ENCODE data around the gene FARS2.

Gene FARS2

DNA sequence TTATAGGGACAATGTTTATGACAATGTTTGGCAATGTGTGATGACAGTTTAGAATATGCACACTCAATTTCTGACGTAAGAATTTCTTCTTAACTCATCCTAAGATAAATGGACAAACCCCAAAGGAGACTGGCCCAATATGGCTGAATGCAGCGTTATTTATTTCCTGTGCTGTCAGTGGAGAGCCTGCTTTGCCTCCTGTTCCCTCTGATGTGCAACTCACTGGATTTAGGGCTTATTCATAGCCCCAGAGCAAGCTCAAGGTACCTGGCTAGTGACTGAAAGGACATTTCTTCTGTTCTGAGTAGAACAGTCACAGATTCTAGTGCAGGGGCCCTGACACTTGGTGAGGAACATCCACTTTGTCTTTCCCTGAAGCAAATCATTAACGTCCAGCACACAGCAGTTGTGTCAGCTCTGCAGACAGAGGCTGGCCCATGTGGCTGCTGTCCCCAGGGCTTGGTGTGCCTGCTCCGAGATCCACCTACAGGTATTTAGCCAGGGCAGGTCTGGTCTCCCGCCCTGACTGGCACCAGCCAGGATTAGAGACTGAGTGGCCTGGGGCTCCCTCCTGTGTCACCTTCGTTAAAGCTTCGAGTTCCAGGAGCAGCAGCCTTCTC is 64.8 kb downstream of the FARS2 start:
- DNase-seq = no peak

- no peak for DNase-seq
Measured at GRCh38 chr6:5328800-5329199, 67.5 kb downstream of the FARS2 start.

DNA sequence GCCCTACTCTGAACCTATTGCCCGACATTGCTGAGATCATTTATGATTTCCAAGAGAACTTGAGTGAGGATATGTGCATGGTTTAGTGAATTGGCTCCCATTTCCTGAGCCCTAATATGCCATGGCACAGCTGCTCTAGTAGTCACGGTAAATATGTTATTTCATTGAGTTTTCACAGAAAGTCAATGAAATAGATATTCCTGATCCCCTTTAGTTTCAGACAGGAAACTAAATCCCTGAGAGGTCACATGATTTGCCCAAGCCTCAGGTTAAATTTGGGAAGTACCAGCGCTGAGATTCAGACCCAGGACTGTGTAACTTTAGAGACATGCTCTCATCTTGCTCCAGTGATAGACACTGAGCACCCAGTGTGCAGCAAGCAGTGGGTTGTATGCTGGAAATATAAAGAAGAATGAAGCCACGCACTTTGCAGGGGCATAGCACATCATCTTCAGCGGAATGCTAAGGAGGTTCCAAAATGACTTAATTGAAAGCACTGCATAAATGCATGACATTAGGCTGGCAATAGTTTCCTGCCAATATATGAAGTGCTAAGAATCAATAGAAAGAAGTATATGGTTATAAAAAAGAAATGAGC is 70.6 kb downstream of the FARS2 start:
- DNase-seq = no peak

DNA sequence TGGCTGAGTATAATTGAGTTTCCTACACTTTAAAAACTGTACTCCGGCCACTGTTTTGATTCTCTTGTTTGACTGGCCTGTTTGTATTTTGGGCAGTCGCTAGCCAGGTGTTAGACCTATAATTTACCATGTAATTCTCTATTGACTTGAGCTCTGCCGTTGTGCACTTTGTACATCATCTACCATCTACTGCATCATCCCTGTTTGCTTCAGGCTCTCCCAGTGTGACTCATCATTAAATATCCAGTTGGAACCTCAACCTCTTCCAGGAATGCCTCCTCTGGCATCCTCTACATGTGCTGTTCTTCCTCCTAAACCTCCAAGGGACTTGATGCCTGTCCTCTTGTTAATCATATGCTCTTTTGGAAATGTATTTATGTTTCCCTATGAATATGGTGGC is 72.3 kb downstream of the FARS2 start:
- no peak for DNase-seq

- no peak for DNase-seq
Measured at GRCh38 chr6:5334341-5334740, 73.0 kb downstream of the FARS2 start.

DNA sequence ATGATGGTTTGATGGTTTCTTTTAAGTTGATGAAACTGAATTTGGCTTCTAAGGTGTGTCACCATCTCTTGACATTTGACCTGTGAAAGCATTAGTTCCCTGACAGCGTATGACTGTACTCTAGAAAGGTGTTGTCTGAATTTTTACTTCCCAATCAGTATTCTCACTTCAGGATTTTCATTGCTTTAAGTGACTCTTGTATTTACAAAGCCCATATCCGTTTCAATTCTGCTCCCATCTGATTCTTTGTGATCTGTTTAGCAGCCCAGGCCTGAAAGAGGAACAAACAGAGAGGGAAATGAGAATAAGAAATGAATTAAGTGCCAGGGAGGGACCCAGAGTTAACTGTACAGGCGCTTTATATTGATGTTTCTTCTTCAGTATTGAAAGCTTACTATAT is 73.7 kb downstream of the FARS2 start:
- DNase-seq = no peak

DNA sequence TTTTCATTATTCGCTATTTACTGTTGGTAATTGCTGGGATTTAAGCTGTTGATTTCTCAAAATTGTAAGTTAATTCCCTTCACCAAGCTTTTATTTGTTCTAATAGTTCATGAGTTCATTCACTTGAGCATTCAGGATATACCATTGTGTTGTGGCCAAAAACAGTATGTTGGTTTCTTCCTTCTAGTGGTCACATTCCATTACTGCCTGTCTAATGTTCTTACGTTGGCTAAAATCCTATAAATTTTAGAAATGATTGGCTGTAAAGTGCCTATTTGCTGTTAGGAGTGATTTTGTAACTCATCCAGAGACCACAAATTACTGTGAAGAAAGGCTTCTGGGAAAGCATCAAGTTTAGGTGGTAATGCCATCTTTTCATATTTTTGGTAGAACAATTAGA is 76.3 kb downstream of the FARS2 start:
- DNase-seq = no peak

- DNase-seq = no peak
Measured at GRCh38 chr6:5338177-5338960, 77.1 kb downstream of the FARS2 start.

GRCh38 chr6:5339786-5340185 is 78.5 kb downstream of the FARS2 start:
- DNase-seq = no peak

DNA sequence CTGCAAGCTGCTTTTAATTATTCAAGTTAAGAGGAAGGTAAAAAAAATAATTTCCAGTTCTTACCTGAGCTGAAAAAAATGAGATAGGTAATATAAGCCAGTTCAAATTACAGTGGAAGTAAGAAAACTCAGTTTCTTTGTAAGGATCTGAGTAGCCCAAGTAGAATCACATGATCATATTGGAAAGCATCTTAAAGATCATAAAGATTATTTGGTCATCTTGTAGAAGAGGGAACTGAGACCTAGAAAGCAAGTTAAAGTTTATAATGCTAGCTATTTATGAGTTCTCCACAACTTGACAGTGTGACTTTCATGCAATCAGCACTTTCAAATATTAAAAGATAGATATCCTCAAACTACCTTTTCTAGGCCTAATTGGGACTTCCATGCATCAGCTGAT is 80.5 kb downstream of the FARS2 start:
- no peak for DNase-seq

GRCh38 chr6:5343998-5344397 is 82.7 kb downstream of the FARS2 start:
- DNase-seq = no peak

DNA sequence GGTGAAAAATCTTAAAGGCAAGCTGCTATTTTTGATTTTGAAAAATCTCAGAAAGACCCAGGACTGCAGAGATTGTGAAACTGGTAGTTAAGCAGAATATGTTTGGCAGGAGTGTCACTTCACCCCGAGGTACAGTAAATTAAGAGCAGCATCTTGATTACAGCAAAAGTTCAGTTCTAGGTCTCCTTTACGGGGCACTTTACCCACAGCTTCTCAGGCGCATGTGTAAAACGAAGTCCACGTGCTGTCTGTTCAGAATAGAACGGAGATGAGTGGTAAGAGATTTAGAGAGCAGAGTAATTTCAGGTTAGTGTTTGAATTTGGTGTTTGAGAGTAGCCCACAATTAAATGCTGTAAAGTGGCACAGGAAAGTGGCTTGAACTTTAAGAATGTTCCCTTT is 84.0 kb downstream of the FARS2 start:
- no peak for DNase-seq

- no peak for DNase-seq
Measured at GRCh38 chr6:5351552-5352210, 90.4 kb downstream of the FARS2 start.

GRCh38 chr6:5353971-5354370 is 92.7 kb downstream of the FARS2 start:
- no peak for DNase-seq

DNA sequence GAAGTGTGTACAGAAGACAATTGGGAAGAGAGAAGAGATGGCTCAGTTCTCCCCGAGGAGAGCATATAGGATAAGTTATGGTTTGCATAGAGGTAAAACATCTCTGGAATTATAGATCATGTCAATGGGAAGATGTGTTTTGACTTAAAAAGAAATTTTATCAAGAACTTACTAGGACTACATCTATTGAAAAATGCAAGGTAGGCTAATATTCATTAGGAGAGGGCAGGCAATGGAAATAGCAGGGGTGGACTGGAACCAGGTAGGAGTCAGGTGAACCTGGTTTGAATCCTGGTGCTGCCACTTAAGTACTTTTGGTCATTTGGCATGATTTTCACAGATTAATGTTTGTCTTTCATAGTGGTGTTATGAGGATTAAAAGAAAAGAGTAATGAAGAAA is 96.2 kb downstream of the FARS2 start:
- DNase-seq = no peak

DNA sequence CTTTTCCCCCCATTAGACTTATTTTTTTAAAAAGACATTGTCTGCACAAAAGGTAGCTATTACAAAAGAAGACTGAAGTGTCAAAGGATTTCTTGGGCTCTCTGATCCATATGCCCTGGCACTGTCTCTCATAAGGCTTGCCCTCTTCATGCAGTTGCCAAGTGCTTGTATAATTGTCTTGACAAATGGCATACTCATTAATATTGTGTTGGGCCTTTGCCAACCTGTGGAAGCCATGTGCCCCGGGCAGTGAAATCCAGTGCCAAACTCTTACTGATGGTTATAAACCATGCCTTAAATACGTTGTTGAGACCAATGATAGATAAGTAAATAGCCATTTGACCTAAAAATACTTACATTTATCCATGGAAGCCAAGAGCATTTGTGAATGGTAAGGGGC is 98.1 kb downstream of the FARS2 start:
- DNase-seq = no peak

DNA sequence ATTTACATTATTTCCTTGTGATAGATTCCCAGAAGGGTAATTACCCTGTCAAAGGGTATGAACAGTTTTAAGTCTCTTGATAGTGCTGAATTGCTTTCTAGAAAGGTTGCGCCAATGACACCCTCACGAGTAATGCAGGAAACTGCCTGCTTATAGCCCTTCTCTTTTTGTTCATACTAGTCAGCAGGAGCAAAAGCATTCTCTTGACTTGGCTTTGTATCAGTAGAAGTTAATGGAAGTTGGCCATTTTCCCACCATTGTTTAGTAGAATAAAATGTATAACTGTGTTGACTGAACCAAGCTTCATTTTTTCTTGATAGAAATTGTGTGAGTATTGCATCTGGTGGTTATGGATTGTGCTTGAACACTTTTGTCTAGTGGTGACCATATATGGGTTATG is 100.1 kb downstream of the FARS2 start:
- no peak for DNase-seq

- no peak for DNase-seq
Measured at GRCh38 chr6:5365436-5366195, 104.3 kb downstream of the FARS2 start.

DNA sequence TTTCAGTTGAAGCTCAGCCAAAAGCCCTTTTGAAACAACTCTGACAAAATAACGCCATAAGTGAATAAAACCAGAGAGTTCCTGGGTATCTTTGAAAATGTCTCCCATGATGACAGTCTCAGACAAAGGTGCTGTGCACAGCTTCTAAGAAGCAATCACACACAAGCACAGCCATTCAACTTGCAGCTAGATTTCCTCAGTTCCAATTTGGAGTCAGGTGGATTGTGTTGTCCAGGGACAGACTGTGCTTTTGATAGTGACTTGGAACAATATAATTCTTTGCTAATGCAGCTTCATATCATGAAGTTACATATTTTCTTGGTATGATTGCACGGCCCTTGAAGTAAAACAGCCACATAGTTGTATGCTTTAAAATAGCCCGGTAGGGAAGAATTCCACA is 105.6 kb downstream of the FARS2 start:
- DNase-seq = no peak

- DNase-seq = no peak
Measured at GRCh38 chr6:5367510-5367909, 106.2 kb downstream of the FARS2 start.

- DNase-seq = no peak
Measured at GRCh38 chr6:5373430-5373829, 112.1 kb downstream of the FARS2 start.

DNA sequence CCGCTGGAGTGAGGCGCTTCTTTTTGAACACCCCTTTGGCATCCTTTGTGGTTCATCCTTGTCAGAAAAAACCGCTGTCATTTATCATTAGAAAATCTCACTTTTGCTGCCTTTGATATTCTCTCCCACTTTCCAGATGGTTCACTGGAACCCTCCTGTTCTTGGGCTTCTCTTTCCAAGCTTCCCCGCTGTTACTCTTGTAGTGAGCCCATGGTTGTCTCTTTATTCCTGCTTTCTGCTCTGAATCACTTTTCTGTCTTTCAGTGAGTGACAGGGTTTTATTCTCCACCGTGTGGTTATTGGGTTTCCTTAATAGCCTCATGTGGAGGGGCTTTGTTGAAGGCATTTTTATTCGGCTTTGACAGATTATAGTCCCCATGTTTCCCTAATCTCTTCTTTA is 117.0 kb downstream of the FARS2 start:
- DNase-seq = no peak

GRCh38 chr6:5379647-5380242 is 118.4 kb downstream of the FARS2 start:
- DNase-seq = no peak

All from CD4-positive, alpha-beta T cell treated with Interleukin-15 for 1 hour (primary cell).